Neural cell (in vitro differentiated cells): ENCODE results near the gene LTB4R2. TPM values are rescaled to one million over a fixed set of nuclear protein-coding genes. Genes with fewer than 3 reads are reported as not detected.

Experiments
- H2AFZ ChIP-seq: fragments of 200-600, 300-800 bp; sonication (generic), shearing (Covaris generic); 2 replicates; pipeline ENCODE4 v1.6.0; 2014; ENCODE audit warnings: low read depth, mild to moderate bottlenecking, antibody characterized with exemption, low read length, moderate library complexity
- H3F3A ChIP-seq: fragments of 200-600 bp; shearing (Covaris generic); 2 replicates; pipeline ENCODE4 v1.6.1; 2016; ENCODE audit warnings: mild to moderate bottlenecking, moderate library complexity, mixed read lengths, antibody characterized with exemption, low read length; ENCODE audit not compliant: insufficient read depth, poor library complexity, severe bottlenecking
- H3K27ac ChIP-seq: fragments of 200-600, 300-800 bp; sonication (generic), shearing (Covaris generic); 2 replicates; pipeline ENCODE4 v1.5.1; 2014; ENCODE audit warnings: mild to moderate bottlenecking, low read length, moderate library complexity
- H3K27me3 ChIP-seq: fragments of 300-800, 200-600 bp; sonication (generic), shearing (Covaris generic); 2 replicates; pipeline ENCODE4 v1.6.0; 2014; ENCODE audit warnings: mild to moderate bottlenecking, low read depth, low read length, moderate library complexity; ENCODE audit not compliant: insufficient read depth
- H3K36me3 ChIP-seq: fragments of 300-800, 200-600 bp; sonication (generic), shearing (Covaris generic); 2 replicates; pipeline ENCODE4 v1.5.1; 2014; ENCODE audit warnings: mild to moderate bottlenecking, antibody characterized with exemption, low read length, moderate library complexity; ENCODE audit not compliant: insufficient read depth
- H3K4me2 ChIP-seq: fragments of 300-800, 200-600 bp; sonication (generic), shearing (Covaris generic); 2 replicates; pipeline ENCODE4 v1.6.0; 2014; ENCODE audit warnings: mild to moderate bottlenecking, low read length
- H3K4me3 ChIP-seq: fragments of 300-800, 200-600 bp; sonication (generic), shearing (Covaris generic); 2 replicates; pipeline ENCODE4 v1.5.1; 2014; ENCODE audit warnings: mild to moderate bottlenecking, low read length, moderate library complexity
- H3K79me2 ChIP-seq: fragments of 200-600 bp; shearing (Covaris generic); replicated peaks from 2 replicates; pipeline ENCODE4 v1.6.0; 2014; ENCODE audit warnings: mild to moderate bottlenecking, low read length, moderate library complexity; ENCODE audit not compliant: insufficient read depth
- H3K9ac ChIP-seq: fragments of 300-800, 200-600 bp; sonication (generic), shearing (Covaris generic); 2 replicates; pipeline ENCODE4 v1.6.1; 2016; ENCODE audit warnings: mild to moderate bottlenecking, low read length, mixed read lengths
- H3K9me2 ChIP-seq: fragments of 200-600 bp; shearing (Covaris generic); 2 replicates; pipeline ENCODE4 v1.6.1; 2016; ENCODE audit warnings: mild to moderate bottlenecking, low read length, mixed read lengths; ENCODE audit not compliant: insufficient read depth
- H3K9me3 ChIP-seq: fragments of 200-600, 300-800 bp; sonication (generic), shearing (Covaris generic); 2 replicates; pipeline ENCODE4 v1.6.1; 2016; ENCODE audit warnings: mild to moderate bottlenecking, mixed run types, low read length, moderate library complexity, mixed read lengths
- H4K20me1 ChIP-seq: fragments of 200-600 bp; shearing (Covaris generic); 2 replicates; pipeline ENCODE4 v1.6.1; 2016; ENCODE audit warnings: mild to moderate bottlenecking, mixed run types; ENCODE audit not compliant: insufficient read depth
- EP300 ChIP-seq: fragments of 450-650 bp; conservative IDR thresholded peaks from 2 replicates; pipeline ENCODE4 v1.6.1; 2014; ENCODE audit warnings: antibody characterized with exemption, mild to moderate bottlenecking, moderate library complexity; ENCODE audit not compliant: poor library complexity, severe bottlenecking
- EZH2 ChIP-seq: fragments of 200-600, 300-800 bp; shearing (Covaris generic), sonication (generic); IDR thresholded peaks from 2 replicates; pipeline ENCODE4 v1.6.1; 2014; ENCODE audit warnings: antibody characterized with exemption, low read length, borderline replicate concordance, mild to moderate bottlenecking; ENCODE audit not compliant: insufficient read depth, poor library complexity, severe bottlenecking
- MXI1 ChIP-seq: fragments of 450-650 bp; conservative IDR thresholded peaks from 2 replicates; pipeline ENCODE4 v1.6.1; 2014; ENCODE audit warnings: antibody characterized with exemption, mild to moderate bottlenecking; ENCODE audit not compliant: poor library complexity, severe bottlenecking
- POLR2AphosphoS5 ChIP-seq: IDR thresholded peaks from 2 replicates; pipeline ENCODE4 v1.6.1; 2012
- RAD21 ChIP-seq: fragments of 450-650 bp; conservative IDR thresholded peaks from 2 replicates; pipeline ENCODE4 v1.6.1; 2014; ENCODE audit warnings: antibody characterized with exemption, mild to moderate bottlenecking, moderate library complexity
- SMC3 ChIP-seq: fragments of 450-650 bp; conservative IDR thresholded peaks from 2 replicates; pipeline ENCODE4 v1.6.1; 2014; ENCODE audit warnings: antibody characterized with exemption, mild to moderate bottlenecking, moderate library complexity; ENCODE audit not compliant: poor library complexity
- TAF1 ChIP-seq: IDR thresholded peaks from 2 replicates; pipeline ENCODE4 v1.6.1; 2012; ENCODE audit warnings: low read depth
- polyA plus RNA-seq: library from polyadenylated mRNA; depleted of rRNA; stranded (reverse); fragments of >200 nt; gene quantifications from 2 replicates; pipeline ENCODE4 v1.2.3, GENCODE V29; 2014
- TF ChIP-seq, protein P1 (sequence below): fragments of 450-650 bp; IDR thresholded peaks from 2 replicates; pipeline ENCODE4 v1.5.1; 2014; ENCODE audit warnings: antibody characterized with exemption, mild to moderate bottlenecking, moderate library complexity; ENCODE audit not compliant: poor library complexity, severe bottlenecking
- TF ChIP-seq, protein P2 (sequence below): IDR thresholded peaks from 2 replicates; pipeline ENCODE4 v1.6.1; 2012; ENCODE audit warnings: borderline replicate concordance

Gene LTB4R2
- polyA plus RNA-seq, 1 donor from 2014 or later, result 5.0 TPM

DNA sequence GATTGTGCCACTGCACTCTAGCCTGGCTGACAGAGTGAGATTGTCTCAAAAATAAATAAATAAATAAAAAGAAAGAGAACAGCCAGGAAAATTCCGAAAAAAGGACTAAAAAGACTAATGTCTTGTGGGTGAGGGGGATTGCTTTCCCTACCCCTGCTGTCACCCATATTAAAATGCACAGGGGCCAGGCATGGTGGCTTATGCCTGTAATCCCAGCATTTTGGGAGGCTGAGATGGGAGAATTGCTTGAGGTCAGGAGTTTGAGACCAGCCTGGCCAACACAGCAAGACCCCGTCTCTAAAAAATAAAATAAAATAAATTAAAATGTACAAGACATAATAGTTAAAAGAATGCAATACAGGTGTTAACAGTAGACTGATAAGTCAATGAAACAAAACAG, 16.4 kb upstream of the LTB4R2 start:
- Histone ChIP-seq H3F3A (no peaks in the 10 kb centered on the region), H3K79me2 (no peaks in the 10 kb centered on the region), H3K4me3 (no peak overlapping the region), H3K4me2 (no peak overlapping the region), H4K20me1 (no peaks in the 10 kb centered on the region), H3K9me3 (no peaks in the 10 kb centered on the region), H3K9ac (no peak overlapping the region), H3K27ac (no peak overlapping the region), H3K9me2 (no peaks in the 10 kb centered on the region), H3K27me3 (no peaks in the 10 kb centered on the region), H3K36me3 (no peaks in the 10 kb centered on the region), H2AFZ (no peak overlapping the region)
- TF ChIP-seq POLR2AphosphoS5, result no peak
- TF ChIP-seq EP300, result no peak
- no peak for TF ChIP-seq RAD21
- TF ChIP-seq, protein P1, sequence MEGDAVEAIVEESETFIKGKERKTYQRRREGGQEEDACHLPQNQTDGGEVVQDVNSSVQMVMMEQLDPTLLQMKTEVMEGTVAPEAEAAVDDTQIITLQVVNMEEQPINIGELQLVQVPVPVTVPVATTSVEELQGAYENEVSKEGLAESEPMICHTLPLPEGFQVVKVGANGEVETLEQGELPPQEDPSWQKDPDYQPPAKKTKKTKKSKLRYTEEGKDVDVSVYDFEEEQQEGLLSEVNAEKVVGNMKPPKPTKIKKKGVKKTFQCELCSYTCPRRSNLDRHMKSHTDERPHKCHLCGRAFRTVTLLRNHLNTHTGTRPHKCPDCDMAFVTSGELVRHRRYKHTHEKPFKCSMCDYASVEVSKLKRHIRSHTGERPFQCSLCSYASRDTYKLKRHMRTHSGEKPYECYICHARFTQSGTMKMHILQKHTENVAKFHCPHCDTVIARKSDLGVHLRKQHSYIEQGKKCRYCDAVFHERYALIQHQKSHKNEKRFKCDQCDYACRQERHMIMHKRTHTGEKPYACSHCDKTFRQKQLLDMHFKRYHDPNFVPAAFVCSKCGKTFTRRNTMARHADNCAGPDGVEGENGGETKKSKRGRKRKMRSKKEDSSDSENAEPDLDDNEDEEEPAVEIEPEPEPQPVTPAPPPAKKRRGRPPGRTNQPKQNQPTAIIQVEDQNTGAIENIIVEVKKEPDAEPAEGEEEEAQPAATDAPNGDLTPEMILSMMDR, result no peak
- no peak for TF ChIP-seq TAF1
- TF ChIP-seq, protein P2, sequence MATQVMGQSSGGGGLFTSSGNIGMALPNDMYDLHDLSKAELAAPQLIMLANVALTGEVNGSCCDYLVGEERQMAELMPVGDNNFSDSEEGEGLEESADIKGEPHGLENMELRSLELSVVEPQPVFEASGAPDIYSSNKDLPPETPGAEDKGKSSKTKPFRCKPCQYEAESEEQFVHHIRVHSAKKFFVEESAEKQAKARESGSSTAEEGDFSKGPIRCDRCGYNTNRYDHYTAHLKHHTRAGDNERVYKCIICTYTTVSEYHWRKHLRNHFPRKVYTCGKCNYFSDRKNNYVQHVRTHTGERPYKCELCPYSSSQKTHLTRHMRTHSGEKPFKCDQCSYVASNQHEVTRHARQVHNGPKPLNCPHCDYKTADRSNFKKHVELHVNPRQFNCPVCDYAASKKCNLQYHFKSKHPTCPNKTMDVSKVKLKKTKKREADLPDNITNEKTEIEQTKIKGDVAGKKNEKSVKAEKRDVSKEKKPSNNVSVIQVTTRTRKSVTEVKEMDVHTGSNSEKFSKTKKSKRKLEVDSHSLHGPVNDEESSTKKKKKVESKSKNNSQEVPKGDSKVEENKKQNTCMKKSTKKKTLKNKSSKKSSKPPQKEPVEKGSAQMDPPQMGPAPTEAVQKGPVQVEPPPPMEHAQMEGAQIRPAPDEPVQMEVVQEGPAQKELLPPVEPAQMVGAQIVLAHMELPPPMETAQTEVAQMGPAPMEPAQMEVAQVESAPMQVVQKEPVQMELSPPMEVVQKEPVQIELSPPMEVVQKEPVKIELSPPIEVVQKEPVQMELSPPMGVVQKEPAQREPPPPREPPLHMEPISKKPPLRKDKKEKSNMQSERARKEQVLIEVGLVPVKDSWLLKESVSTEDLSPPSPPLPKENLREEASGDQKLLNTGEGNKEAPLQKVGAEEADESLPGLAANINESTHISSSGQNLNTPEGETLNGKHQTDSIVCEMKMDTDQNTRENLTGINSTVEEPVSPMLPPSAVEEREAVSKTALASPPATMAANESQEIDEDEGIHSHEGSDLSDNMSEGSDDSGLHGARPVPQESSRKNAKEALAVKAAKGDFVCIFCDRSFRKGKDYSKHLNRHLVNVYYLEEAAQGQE, result no peak
- TF ChIP-seq EZH2, result no peak
- no peak for TF ChIP-seq MXI1

DNA sequence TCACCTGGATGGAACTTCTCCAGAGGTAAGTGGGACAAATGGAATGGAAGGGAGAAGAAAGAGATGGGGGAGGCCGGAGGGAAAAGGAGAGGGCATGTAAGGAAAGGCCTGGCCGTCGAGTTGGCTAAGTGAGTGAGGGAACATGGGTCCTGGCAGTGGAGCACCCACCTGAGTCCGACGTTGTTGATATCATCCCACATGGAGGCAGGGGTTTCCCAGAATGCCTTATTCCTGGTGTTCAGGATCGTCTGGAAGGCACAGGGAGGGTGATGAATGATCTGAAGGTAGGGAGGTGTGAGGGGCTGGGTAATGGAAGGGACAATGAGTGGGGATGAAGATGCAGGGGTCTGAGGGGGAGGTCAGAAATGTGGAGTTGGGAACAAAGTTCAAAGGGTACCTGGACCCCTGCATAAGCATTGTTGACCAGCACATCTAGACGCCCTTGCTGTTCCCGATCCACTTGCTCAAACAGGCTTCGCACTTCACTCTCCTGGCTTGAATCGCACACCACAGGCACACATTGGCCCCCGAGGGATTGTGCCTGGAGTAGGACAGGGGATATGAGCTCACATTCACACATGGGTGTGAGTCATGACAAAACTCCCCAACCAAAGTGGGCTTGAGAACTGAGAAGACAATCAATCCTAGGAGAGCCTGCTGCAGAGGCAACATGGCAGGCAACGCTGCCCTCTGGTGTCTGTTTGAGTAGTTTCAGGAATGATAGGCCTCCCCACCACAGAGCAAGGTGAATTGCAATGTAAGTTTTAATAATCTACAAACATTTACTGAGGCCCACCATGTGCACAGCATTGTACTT, 13.4 kb upstream of the LTB4R2 start:
- Histone ChIP-seq H4K20me1 (no peaks in the 10 kb centered on the region), H3K27me3 (no peaks in the 10 kb centered on the region), H3K9ac (no peak overlapping the region), H2AFZ (no peak overlapping the region), H3K79me2 (no peaks in the 10 kb centered on the region), H3K9me2 (no peaks in the 10 kb centered on the region), H3K4me3 (no peak overlapping the region), H3K27ac (no peak overlapping the region), H3F3A (no peaks in the 10 kb centered on the region), H3K36me3 (no peaks in the 10 kb centered on the region), H3K9me3 (no peaks in the 10 kb centered on the region), H3K4me2 (no peak overlapping the region)
- TF ChIP-seq, protein P2, result no peak
- TF ChIP-seq EP300 (no peak), POLR2AphosphoS5 (no peak), RAD21 (peak; percentile 86), SMC3 (peak; percentile 91), TAF1 (no peak)
- TF ChIP-seq, protein P1, result peak; percentile 87
